GM23338 (cell line): Measurements from ENCODE around the gene TMED9. TPM values are rescaled to one million over a fixed set of nuclear protein-coding genes. Genes with fewer than 3 reads are reported as not detected.

Experiments
- ATAC-seq: fragments of 200-7000 bp; cut with Tn5 transposase; 3 replicates; pipeline ENCODE4 v1.9.1; 2020
- DNase-seq: peaks from one replicate; pipeline ENCODE4 v3.0.0-alpha.2; 2015; ENCODE audit warnings: low spot score
- H2AFZ ChIP-seq: fragments of 200-600 bp; sonication (generic); 2 replicates; pipeline ENCODE4 v1.8.0; 2016; ENCODE audit warnings: antibody characterized with exemption, mild to moderate bottlenecking, moderate library complexity
- H3F3A ChIP-seq: fragments of 200-600 bp; sonication (generic); replicated peaks from 2 replicates; pipeline ENCODE4 v1.8.0; 2017; ENCODE audit warnings: antibody characterized with exemption, mixed run types, low read depth
- H3K27ac ChIP-seq: fragments of 200-600 bp; sonication (generic); 2 replicates; pipeline ENCODE4 v1.6.1; 2016; ENCODE audit warnings: low read depth
- H3K27me3 ChIP-seq: fragments of 200-600 bp; sonication (generic); 2 replicates; pipeline ENCODE4 v1.8.0; 2016; ENCODE audit warnings: mild to moderate bottlenecking, mixed run types, moderate library complexity; ENCODE audit not compliant: insufficient read depth
- H3K36me3 ChIP-seq: fragments of 200-600 bp; sonication (generic); 2 replicates; pipeline ENCODE4 v1.8.0; 2016; ENCODE audit warnings: mild to moderate bottlenecking; ENCODE audit not compliant: insufficient read depth
- H3K4me1 ChIP-seq: fragments of 200-600 bp; sonication (generic); 2 replicates; pipeline ENCODE4 v1.8.0; 2016; ENCODE audit warnings: mild to moderate bottlenecking, moderate library complexity; ENCODE audit not compliant: insufficient read depth
- H3K4me2 ChIP-seq: fragments of 200-600 bp; sonication (generic); 2 replicates; pipeline ENCODE4 v1.7.1; 2017; ENCODE audit warnings: mixed run types
- H3K4me3 ChIP-seq: fragments of 200-600 bp; sonication (generic); 2 replicates; pipeline ENCODE4 v1.6.1; 2016; ENCODE audit warnings: mixed run types
- H3K79me2 ChIP-seq: fragments of 200-600 bp; sonication (generic); replicated peaks from 2 replicates; pipeline ENCODE4 v1.8.0; 2017; ENCODE audit warnings: mild to moderate bottlenecking; ENCODE audit not compliant: insufficient read depth
- H3K9me2 ChIP-seq: fragments of 200-600 bp; sonication (generic); 2 replicates; pipeline ENCODE4 v1.8.0; 2017; ENCODE audit not compliant: insufficient read depth
- H4K20me1 ChIP-seq: fragments of 200-600 bp; sonication (generic); replicated peaks from 2 replicates; pipeline ENCODE4 v1.8.0; 2017; ENCODE audit warnings: mild to moderate bottlenecking; ENCODE audit not compliant: insufficient read depth
- H3K27ac Mint-ChIP-seq: 2 replicates; pipeline ENCODE4 v1.8.0; 2020; ENCODE audit warnings: inconsistent platforms, mild to moderate bottlenecking, moderate library complexity, mixed read lengths
- H3K27me3 Mint-ChIP-seq: 3 replicates; pipeline ENCODE4 v1.8.0; 2022; ENCODE audit warnings: low read depth, mild to moderate bottlenecking, moderate library complexity, mixed read lengths, inconsistent platforms; ENCODE audit not compliant: insufficient read depth, poor library complexity
- H3K36me3 Mint-ChIP-seq: 3 replicates; pipeline ENCODE4 v1.8.0; 2021; ENCODE audit warnings: low read depth, mild to moderate bottlenecking, inconsistent platforms, moderate library complexity, mixed read lengths
- H3K4me1 Mint-ChIP-seq: 3 replicates; pipeline ENCODE4 v1.8.0; 2020; ENCODE audit warnings: mild to moderate bottlenecking, inconsistent platforms, mixed read lengths
- H3K4me3 Mint-ChIP-seq: 3 replicates; pipeline ENCODE4 v1.8.0; 2021; ENCODE audit warnings: moderate library complexity, mild to moderate bottlenecking, inconsistent platforms, mixed read lengths
- H3K9me3 Mint-ChIP-seq: 3 replicates; pipeline ENCODE4 v1.8.0; 2020; ENCODE audit warnings: moderate library complexity, mild to moderate bottlenecking, inconsistent platforms, mixed read lengths
- CREB1 ChIP-seq: fragments of 250-450 bp; sonication (Bioruptor Pico); IDR thresholded peaks from 2 replicates; pipeline ENCODE4 v1.5.0; 2020; ENCODE audit warnings: low read depth, mild to moderate bottlenecking, moderate library complexity
- JUNB ChIP-seq: IDR thresholded peaks from one replicate; pipeline ENCODE4 v1.6.1; 2016; ENCODE audit warnings: antibody characterized with exemption; ENCODE audit not compliant: unreplicated experiment
- POLR2AphosphoS5 ChIP-seq: IDR thresholded peaks from 2 replicates; pipeline ENCODE4 v1.6.1; 2016; ENCODE audit warnings: antibody characterized with exemption, low read depth
- STAT1 ChIP-seq: IDR thresholded peaks from one replicate; pipeline ENCODE4 v1.6.1; 2016; ENCODE audit warnings: antibody characterized with exemption; ENCODE audit not compliant: unreplicated experiment
- polyA plus RNA-seq: library from polyadenylated mRNA; unstranded; fragments of >200 nt; fragmentation: Nextera tagmentation; extraction: Ambion mirVana; gene quantifications from 2 replicates; pipeline ENCODE4 v1.2.1, GENCODE V29; 2016
- total RNA-seq: library from RNA; depleted of rRNA; stranded (reverse); fragments of >200 nt; shearing (Covaris generic); gene quantifications from 2 replicates; pipeline ENCODE4 v1.2.3, GENCODE V29; 2014
- TF ChIP-seq, protein P1 (sequence below): IDR thresholded peaks from 2 replicates; pipeline ENCODE4 v1.6.1; 2016; ENCODE audit warnings: antibody characterized with exemption
- TF ChIP-seq, protein P2 (sequence below), 2 experiments: fragments of 200-600 bp in 1 of 2; sonication (generic) in 1 of 2; conservative IDR thresholded peaks; 2 replicates each; pipeline versions ENCODE4 v1.5.1 to v1.6.1; 2016 to 2017; ENCODE audit warnings: antibody characterized with exemption in 2 of 2, low read depth in 2 of 2, mild to moderate bottlenecking in 2 of 2, moderate library complexity in 1 of 2

The TMED9 gene
- total and polyA plus RNA-seq, 2 experiments from 2014 or later: 77.2 to 130 TPM

DNA sequence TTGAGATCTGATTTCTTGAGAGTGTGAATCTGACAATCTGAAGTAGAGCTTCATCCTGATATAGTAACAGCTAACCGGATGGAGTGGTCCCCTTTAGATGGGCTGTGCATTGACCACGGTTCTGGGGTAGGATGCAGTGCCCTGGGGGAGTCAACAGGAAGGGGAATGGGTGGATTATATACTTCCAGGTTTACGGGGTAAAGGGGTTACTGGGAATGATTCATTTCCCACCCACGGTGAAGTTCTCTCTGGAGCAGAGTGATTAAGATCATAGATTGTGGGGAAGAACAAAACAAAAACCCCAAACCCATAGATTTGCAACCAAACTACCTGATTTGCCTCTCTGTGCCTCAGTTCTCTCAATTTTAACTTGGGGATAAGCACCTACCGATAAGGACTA, 6.5 kb downstream of the TMED9 start:
- Histone ChIP-seq H3K27ac (no peak overlapping the region), H3F3A (peaks cover 20% of the 10 kb centered on the region; the same call in 1 of the 2 replicates), H3K9me2 (no peaks in the 10 kb centered on the region), H3K4me3 (no peak overlapping the region), H3K4me2 (no peak overlapping the region), H4K20me1 (peaks cover 6% of the 10 kb centered on the region), H3K4me1 (peaks cover 4% of the 10 kb centered on the region; the same call in 1 of the 2 replicates), H2AFZ (no peak overlapping the region), H3K79me2 (peaks cover 6% of the 10 kb centered on the region; the same call in 1 of the 2 replicates), H3K36me3 (peaks cover 15% of the 10 kb centered on the region), H3K27me3 (peaks cover 7% of the 10 kb centered on the region; the same call in 1 of the 2 replicates)
- Mint-ChIP-seq H3K36me3 (peaks cover 34% of the 10 kb centered on the region), H3K4me1 (peaks cover 10% of the 10 kb centered on the region; the same call in 2 of the 3 replicates), H3K27ac (no peak overlapping the region), H3K9me3 (no peaks in the 10 kb centered on the region; the same call in 2 of the 3 replicates), H3K4me3 (peak overlapping the region; percentile 67; the same call in 2 of the 3 replicates), H3K27me3 (peaks cover 14% of the 10 kb centered on the region)
- TF ChIP-seq, protein P1, sequence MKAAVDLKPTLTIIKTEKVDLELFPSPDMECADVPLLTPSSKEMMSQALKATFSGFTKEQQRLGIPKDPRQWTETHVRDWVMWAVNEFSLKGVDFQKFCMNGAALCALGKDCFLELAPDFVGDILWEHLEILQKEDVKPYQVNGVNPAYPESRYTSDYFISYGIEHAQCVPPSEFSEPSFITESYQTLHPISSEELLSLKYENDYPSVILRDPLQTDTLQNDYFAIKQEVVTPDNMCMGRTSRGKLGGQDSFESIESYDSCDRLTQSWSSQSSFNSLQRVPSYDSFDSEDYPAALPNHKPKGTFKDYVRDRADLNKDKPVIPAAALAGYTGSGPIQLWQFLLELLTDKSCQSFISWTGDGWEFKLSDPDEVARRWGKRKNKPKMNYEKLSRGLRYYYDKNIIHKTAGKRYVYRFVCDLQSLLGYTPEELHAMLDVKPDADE: no peak
- no peak for TF ChIP-seq STAT1
- TF ChIP-seq JUNB: no peak
- TF ChIP-seq, protein P2, sequence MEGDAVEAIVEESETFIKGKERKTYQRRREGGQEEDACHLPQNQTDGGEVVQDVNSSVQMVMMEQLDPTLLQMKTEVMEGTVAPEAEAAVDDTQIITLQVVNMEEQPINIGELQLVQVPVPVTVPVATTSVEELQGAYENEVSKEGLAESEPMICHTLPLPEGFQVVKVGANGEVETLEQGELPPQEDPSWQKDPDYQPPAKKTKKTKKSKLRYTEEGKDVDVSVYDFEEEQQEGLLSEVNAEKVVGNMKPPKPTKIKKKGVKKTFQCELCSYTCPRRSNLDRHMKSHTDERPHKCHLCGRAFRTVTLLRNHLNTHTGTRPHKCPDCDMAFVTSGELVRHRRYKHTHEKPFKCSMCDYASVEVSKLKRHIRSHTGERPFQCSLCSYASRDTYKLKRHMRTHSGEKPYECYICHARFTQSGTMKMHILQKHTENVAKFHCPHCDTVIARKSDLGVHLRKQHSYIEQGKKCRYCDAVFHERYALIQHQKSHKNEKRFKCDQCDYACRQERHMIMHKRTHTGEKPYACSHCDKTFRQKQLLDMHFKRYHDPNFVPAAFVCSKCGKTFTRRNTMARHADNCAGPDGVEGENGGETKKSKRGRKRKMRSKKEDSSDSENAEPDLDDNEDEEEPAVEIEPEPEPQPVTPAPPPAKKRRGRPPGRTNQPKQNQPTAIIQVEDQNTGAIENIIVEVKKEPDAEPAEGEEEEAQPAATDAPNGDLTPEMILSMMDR (conservative IDR thresholded peaks at IDR 0.05; ENCODE audit: low read depth in 2 of 2): no peak
- TF ChIP-seq CREB1 (CRISPR knock-in tag): no peak
- no peak for DNase-seq
- ATAC-seq: no peak

DNA sequence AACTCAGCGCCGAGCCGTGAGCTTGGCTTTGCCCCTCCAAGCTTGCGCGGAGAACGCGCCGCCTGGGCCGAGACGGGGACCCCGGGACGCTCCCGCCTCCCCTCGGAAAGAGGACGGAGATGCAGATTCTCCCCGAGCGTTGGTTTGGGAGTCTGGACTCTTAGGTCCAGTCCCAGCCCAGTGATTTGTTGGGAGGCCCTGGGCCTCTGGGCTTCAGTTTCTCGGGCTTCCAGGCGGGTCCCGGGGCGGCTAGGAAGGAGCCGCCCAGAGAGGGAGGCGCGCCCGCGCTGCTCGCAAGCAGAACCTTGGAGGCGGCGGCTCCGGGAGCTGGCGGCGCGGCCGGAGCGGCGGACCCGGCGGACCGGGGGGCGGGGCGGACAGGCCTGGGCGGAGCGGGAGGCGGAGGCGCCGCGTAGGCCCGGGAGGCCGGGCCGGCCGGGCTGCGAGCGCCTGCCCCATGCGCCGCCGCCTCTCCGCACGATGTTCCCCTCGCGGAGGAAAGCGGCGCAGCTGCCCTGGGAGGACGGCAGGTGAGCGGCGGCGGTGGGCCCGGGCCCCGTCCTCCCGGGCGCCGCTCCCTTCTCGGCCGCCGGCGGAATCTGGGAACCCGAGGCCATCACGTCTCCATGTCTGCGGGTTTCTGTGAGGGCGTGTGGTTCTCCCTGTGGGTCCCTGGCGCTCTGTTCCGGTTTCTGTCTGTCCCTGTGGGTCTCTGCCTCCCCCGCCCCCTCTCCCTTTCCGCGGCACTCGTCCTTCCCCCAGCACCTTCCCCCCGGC, 7.9 kb downstream of the TMED9 start, which contains the start of gene B4GALT7:
B4GALT7 (plus strand) TSS at position 402 of the 777 bp plus-strand sequence; CDS start at position 481, 79 bp downstream.
- H3K27me3 ChIP-seq: peaks cover 7% of the 10 kb centered on the region; the same call in 1 of the 2 replicates
- Mint-ChIP-seq H3K4me1 (peaks cover 10% of the 10 kb centered on the region; the same call in 2 of the 3 replicates), H3K27me3 (peaks cover 14% of the 10 kb centered on the region), H3K36me3 (peaks cover 20% of the 10 kb centered on the region), H3K27ac (peak within 1 kb of the TSS; percentile 25; the same call in 1 of the 2 replicates), H3K4me3 (peak within 1 kb of the TSS; percentile 91), H3K9me3 (no peaks in the 10 kb centered on the region; the same call in 2 of the 3 replicates)
- H3K27ac ChIP-seq: peak within 1 kb of the TSS; percentile 78; the same call in 1 of the 2 replicates
- DNase-seq (peak; percentile 90), ATAC-seq (peak; percentile 92)
- H3F3A ChIP-seq: peaks cover 19% of the 10 kb centered on the region; the same call in 1 of the 2 replicates
- H3K9me2 ChIP-seq: no peaks in the 10 kb centered on the region
- H4K20me1 ChIP-seq: peaks cover 6% of the 10 kb centered on the region; the same call in 1 of the 2 replicates
- H3K4me1 ChIP-seq: peaks cover 4% of the 10 kb centered on the region; the same call in 1 of the 2 replicates
- H3K79me2 ChIP-seq: peaks cover 5% of the 10 kb centered on the region; the same call in 1 of the 2 replicates
- H2AFZ ChIP-seq: peak within 1 kb of the TSS; percentile 94
- TF ChIP-seq, protein P1: no peak
- TF ChIP-seq CREB1 (CRISPR knock-in tag) (peak; percentile 24; the same call in 1 of the 2 replicates), POLR2AphosphoS5 (peak; percentile 91), JUNB (no peak)
- H3K4me3 ChIP-seq: peak within 1 kb of the TSS; percentile 94
- H3K4me2 ChIP-seq: peak within 1 kb of the TSS; percentile 99
- 0 out of 2 replicates have a peak, but pooled peaks cover 3% of the 10 kb centered on the region for H3K36me3 ChIP-seq
